Activated CD4-positive, alpha-beta T cell treated with anti-CD3 and anti-CD28 coated beads, Interleukin-2, amount 50 U/mL, for 24 hours (primary cell): Measurements from ENCODE around the gene RHBDL3.
"Not testable (repeated sequence)": the region's sequence is repeated elsewhere in the genome, so short reads cannot be mapped to it uniquely, and the experiment has no call there.

Source experiments
- DNase-seq, 2 donors: peaks; one replicate each; pipeline ENCODE4 v3.0.0-alpha.2; 2020; ENCODE audit warnings: low read depth in 1 of 2, low spot score in 1 of 2

RHBDL3 gene, protein sequence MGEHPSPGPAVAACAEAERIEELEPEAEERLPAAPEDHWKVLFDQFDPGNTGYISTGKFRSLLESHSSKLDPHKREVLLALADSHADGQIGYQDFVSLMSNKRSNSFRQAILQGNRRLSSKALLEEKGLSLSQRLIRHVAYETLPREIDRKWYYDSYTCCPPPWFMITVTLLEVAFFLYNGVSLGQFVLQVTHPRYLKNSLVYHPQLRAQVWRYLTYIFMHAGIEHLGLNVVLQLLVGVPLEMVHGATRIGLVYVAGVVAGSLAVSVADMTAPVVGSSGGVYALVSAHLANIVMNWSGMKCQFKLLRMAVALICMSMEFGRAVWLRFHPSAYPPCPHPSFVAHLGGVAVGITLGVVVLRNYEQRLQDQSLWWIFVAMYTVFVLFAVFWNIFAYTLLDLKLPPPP

GRCh38 chr17:32265192-32265923 lies at the start of gene RHBDL3:
TSS of gene RHBDL3 (plus strand) at chr17:32265832. CDS start at chr17:32266190, 358 bp downstream.
- no peak for DNase-seq

GRCh38 chr17:32222621-32223020 lies 43.0 kb upstream of the RHBDL3 start:
- no peak for DNase-seq

- DNase-seq = no peak
These were observed 41.9 kb upstream of the RHBDL3 start for GRCh38 chr17:32223703-32224102.

- DNase-seq = no peak
These were observed 38.7 kb upstream of the RHBDL3 start for GRCh38 chr17:32226886-32227285.

DNA sequence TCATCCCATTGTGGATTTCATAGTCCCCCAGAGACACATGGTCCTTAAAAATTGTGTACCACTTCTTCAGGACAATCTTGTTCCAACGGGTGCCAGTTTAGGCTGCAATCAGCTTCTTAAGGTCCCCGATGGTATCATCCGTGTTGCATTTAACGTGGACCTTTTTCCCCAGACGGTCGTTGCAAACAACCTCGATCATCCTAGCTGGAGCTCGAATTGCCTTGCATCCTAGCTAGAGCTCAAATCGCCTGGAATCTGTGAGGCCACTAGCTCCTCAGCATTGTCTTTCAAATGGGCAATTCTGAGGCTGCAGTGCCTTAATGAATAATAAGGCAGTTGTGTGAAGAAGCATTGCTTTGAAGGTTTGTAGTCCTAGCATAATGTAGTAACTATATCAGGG lies 37.7 kb upstream of the RHBDL3 start:
- DNase-seq = no peak

DNA sequence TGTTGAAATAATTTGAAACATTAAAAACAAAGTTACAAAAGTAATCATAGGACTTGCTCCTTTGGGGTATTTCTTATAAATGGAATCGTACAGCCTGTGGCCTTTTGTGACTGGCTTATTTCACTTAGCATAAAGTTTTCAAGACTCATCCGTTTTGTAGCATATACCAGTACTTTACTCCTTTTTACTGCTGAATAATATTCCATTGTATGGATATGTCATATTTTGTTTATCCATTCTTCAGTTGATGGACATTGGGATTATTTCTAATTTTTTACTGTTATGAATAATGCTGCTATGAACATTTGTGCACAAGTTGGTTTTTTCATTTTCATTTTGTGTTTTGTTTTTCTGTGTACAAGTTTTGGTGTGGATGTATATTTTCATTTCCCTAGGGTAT lies 30.0 kb upstream of the RHBDL3 start:
- no peak for DNase-seq

DNA sequence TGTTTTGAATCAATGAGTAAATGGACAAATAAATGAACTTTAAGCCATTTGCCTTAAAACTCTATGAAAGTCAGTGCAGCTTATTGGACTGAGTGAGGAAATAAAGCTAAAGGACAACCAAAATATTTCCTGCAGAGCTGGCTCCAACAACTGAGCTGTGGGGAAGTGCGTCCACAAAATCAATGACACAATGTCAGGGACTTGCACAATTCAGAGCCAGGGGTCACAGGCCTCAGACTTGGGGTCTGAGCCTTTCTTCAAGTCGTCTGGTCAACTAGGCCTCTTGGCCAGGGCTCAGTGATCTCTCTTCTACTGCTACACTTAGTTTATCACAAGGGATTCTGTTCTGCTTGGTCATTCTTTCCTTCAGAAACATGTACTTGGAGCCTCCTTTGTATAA lies 26.2 kb upstream of the RHBDL3 start:
- no peak for DNase-seq

GRCh38 chr17:32240750-32241149 lies 24.9 kb upstream of the RHBDL3 start:
- DNase-seq = no peak

DNA sequence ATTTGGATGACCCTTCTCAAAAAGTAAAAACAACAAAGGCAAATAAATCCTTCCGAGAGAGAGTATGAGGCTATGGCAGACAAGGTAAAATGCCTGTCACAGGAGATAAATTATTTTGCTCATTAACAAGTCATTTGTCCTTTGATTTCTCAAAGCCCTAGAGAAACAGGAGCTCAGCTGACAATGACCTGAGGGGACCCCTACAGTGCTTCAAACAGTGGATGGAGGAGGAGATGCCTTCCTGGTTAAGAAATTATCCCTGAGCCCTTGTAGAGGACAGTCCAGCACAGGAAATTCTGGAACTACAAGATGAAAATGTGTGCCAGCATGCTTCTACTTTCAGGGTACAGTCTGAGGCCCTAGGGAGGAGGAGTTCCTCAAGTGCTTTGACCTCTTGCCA lies 24.0 kb upstream of the RHBDL3 start:
- no peak for DNase-seq

DNA sequence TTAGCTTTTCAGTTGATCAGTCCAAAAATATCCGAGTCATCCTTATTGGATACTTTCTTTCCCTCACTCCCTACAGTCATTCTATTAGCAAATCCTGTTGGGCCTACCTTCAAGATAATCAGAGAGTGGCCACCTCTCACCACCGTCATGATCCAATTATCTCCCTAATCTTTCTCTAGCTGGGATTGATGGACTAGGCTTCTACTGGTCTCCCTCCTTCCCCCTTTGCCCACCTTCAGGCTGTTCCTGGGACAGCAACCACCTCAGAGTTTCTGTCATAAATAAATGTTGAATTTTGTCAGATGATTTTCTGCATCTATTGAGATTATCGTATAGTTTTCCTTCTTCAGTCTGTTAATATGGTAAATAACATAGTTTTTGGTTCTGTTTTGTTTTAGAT lies 16.2 kb upstream of the RHBDL3 start:
- DNase-seq = no peak

- DNase-seq = peak; percentile 39 to 60
These were observed 12.5 kb upstream of the RHBDL3 start for GRCh38 chr17:32253117-32253611.

GRCh38 chr17:32256012-32256700 lies 9.5 kb upstream of the RHBDL3 start:
- no peak for DNase-seq

DNA sequence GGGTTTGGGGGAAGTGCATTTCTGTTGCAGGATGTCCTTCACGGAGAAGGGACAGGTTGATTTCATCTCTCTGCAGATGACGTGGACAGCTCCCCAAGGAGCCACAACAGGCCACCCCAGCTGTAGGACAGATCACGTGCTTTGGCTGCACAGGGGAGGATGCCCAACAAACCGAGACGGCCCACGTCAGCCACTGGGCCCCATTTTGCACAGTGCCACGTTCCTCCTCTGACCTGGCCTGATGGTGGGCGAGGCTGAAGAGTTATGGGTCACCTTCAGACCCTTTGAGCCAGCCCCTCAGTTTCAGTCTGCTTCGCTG lies 9.0 kb upstream of the RHBDL3 start:
- DNase-seq = no peak

GRCh38 chr17:32258383-32259140 lies 7.1 kb upstream of the RHBDL3 start:
- no peak for DNase-seq

DNA sequence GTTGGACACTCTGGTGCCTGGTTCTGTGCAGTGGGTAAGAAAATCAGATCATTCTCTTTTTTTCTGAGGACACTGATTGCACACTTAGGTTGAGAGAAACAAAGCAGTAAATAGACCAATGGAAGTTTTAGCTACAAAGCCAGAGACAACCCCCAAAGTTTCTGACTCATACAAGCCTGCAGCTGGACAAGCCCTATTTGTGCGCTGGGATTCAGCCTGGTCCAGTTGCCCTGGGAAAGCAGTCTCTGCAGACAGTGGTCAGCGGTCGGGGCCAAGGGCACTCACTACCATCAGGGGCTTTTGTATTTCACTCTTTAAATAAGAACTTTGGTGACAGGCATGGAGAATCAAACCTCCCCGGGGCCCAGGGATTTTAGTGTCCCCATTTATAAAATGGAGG lies 6.0 kb upstream of the RHBDL3 start:
- no peak for DNase-seq

DNA sequence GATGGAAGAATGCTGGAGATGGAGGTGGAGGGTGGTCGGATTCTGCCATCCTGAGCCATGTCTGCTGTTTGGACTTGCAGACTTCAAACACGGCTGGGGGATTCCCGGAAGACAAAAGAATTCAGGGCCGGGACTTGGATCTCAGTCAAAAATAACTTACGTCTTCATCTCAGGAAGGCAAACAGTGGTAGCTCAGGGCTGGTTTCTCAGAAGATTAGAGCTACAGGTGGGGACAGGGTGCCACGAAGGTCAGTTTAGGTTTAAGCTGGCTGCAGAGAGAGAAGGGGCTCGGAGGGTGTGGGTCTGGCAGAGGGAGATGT lies 4.3 kb upstream of the RHBDL3 start:
- DNase-seq = no peak

GRCh38 chr17:32261936-32262510 lies 3.6 kb upstream of the RHBDL3 start:
- no peak for DNase-seq

DNA sequence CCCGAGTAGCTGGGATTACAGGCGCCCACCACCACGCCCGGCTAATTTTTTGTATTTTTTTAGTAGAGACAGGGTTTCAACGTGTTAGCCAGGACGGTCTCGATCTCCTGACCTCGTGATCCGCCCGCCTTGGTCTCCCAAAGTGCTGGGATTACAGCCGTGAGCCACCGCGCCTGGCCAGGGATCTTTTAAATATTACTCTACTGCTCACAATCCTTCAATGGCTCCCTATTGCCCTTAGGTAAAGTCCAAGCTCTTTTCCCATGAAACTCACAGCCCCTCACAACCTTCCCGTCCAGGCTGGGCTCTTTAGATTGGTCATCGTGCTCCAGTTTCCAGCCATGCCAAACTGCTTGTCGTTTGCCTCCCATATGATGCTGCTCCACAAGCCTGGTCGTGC lies 2.1 kb upstream of the RHBDL3 start:
- DNase-seq = not testable (repeated sequence)

DNA sequence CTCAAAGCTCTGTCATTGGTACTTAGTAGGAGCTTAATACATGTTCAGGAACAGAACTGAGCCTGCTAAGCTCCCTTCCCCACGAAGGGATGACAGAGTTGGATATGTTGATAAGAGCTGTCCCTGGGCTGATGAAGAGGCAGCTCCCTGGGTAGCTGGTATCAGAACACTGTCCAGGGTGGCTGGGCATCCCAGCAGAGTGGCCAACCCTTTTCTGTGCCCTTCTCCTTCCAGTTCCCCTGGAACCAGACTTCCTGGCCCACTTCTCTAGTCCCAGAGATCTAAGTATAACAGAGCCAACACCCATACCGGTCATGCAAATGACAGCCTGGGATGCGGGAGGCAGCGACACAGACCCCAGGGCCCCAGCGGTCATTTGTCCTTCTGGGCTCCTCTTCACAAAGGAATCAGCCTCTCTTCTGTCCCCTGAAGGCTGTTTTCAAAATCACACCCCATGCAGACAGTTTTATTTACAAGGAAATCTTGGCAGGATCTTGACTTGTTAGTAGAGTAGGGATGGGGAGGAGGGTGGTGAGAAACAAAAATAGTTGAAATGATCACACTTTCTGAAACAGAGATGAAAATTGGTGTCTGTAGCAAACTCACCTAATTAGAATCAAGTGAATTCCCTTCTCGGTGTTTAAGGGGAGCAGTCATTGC lies 1.4 kb upstream of the RHBDL3 start:
- DNase-seq = no peak

- DNase-seq = no peak
These were observed 825 bp upstream of the RHBDL3 start for GRCh38 chr17:32264823-32265191.

GRCh38 chr17:32266051-32266388 lies 388 bp downstream of the RHBDL3 start:
- no peak for DNase-seq
